Measurements from ENCODE around the gene CTSD. TPM values are rescaled to one million over a fixed set of nuclear protein-coding genes. Genes with fewer than 3 reads are reported as not detected.
A peak's percentile ranks its signal among the peaks of the same experiment; 100 is the strongest.
"Not testable (repeated sequence)": the region's sequence is repeated elsewhere in the genome, so short reads cannot be mapped to it uniquely, and the experiment has no call there.

Gene CTSD
- total RNA-seq, 1 donor = 63.9 TPM

- TF ChIP-seq CTCF (IDR thresholded peaks at IDR 0.05; ENCODE audit: insufficient read depth, low read depth, low read length) = no peak
- H3K4me3 ChIP-seq (ENCODE audit: low read depth, low read length) = no peak overlapping the region
- no peak for DNase-seq (ENCODE audit: low read depth)
Measured at GRCh38 chr11:1773131-1773993, 9.6 kb upstream of the CTSD start.

- DNase-seq (ENCODE audit: low read depth) = peak; percentile 88
- peak overlapping the region; percentile 34 for H3K4me3 ChIP-seq (ENCODE audit: low read depth, low read length)
- TF ChIP-seq CTCF (IDR thresholded peaks at IDR 0.05; ENCODE audit: insufficient read depth, low read depth, low read length) = no peak
Measured at GRCh38 chr11:1772270-1773130, 8.8 kb upstream of the CTSD start.

GRCh38 chr11:1771700-1772099 lies 8.0 kb upstream of the CTSD start:
- TF ChIP-seq CTCF (IDR thresholded peaks at IDR 0.05; ENCODE audit: insufficient read depth, low read depth, low read length) = no peak
- H3K4me3 ChIP-seq (ENCODE audit: low read depth, low read length) = no peak overlapping the region
- peak; percentile 85 for DNase-seq (ENCODE audit: low read depth)

GRCh38 chr11:1771273-1771672 lies 7.5 kb upstream of the CTSD start:
- DNase-seq (ENCODE audit: low read depth) = no peak
- H3K4me3 ChIP-seq (ENCODE audit: low read depth, low read length) = no peak overlapping the region
- TF ChIP-seq CTCF (IDR thresholded peaks at IDR 0.05; ENCODE audit: insufficient read depth, low read depth, low read length) = no peak

- no peak overlapping the region for H3K4me3 ChIP-seq (ENCODE audit: low read depth, low read length)
- no peak for DNase-seq (ENCODE audit: low read depth)
- TF ChIP-seq CTCF (IDR thresholded peaks at IDR 0.05; ENCODE audit: insufficient read depth, low read depth, low read length) = no peak
Measured at GRCh38 chr11:1770528-1770927, 6.8 kb upstream of the CTSD start.

- no peak for TF ChIP-seq CTCF (IDR thresholded peaks at IDR 0.05; ENCODE audit: insufficient read depth, low read depth, low read length)
- no peak overlapping the region for H3K4me3 ChIP-seq (ENCODE audit: low read depth, low read length)
- no peak for DNase-seq (ENCODE audit: low read depth)
Measured at GRCh38 chr11:1770061-1770460, 6.3 kb upstream of the CTSD start.

GRCh38 chr11:1769304-1769936 lies 5.7 kb upstream of the CTSD start:
- DNase-seq (ENCODE audit: low read depth) = peak; percentile 28
- H3K4me3 ChIP-seq (ENCODE audit: low read depth, low read length) = not testable (repeated sequence)

All from fibroblast of villous mesenchyme (primary cell).